Measurements from ENCODE around the gene TMC2. TPM values are rescaled to one million over a fixed set of nuclear protein-coding genes. Genes with fewer than 3 reads are reported as not detected.
A peak's percentile ranks its signal among the peaks of the same experiment; 100 is the strongest.

Gene TMC2
- total and polyA plus RNA-seq, 2 of the 4 experiments (the other 2 are of a cell fraction), result not detected

DNA sequence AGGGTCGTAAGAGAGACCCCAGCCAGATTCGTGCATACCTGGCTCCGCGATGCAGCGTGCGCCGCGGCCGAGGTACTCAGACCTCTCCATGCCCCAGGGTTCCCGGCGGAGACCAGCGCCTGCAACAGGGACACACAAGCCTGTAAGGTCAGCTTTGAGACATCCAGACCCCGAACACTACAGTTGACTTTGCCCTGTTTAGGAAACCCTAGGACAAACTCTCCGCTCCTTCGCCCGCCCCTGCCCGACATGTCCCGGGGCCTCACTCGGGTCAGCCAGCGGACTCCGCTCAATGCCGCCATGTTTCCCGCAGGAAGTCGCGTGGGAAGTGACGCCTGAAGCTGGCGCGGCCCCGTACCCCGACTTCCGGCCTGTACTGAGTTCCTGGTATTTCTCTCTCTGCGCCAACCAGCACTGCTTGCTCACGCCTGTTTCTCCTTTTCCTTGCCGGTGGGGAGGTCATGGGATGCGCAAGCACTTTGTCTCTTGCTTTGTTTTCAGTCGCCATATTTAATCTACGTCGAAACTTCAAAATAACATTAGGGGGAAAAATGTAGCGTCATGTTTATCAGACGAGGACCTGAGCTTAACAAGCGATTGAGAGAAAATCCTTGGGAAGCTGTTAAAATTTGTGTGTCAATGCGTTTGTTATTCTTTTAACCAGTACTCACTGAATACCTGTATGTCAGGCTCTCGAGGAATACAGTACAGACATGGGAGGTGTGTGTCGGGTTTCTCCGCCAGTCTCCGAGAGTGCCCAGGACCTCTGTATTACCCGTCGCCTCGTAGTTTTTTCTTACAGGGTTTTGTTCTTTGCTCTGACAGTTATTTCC lies 127.7 kb downstream of the TMC2 start, which contains the start of gene IDH3B:
Gene IDH3B (minus strand): TSS at position 330 of the 833 bp plus-strand sequence. CDS start 28 bp downstream, at position 302.
- Histone ChIP-seq H3K27me3 (ENCODE audit: control insufficient read depth, insufficient read depth, low read length) (peaks cover 7% of the 10 kb centered on the region; the same call in 1 of the 2 replicates), H2BK120ac (ENCODE audit: low read depth, low read length) (peak within 1 kb of the TSS; percentile 31; the same call in 1 of the 2 replicates), H4K8ac (ENCODE audit: low read depth in 2 of 2, low read length in 2 of 2) (peak within 1 kb of the TSS; percentile 83 to 98), H3K9me3 (ENCODE audit: control insufficient read depth, insufficient read depth, low read length) (no peaks in the 10 kb centered on the region), H2AK5ac (ENCODE audit: low read depth, low read length) (peak within 1 kb of the TSS; percentile 83), H2AK9ac (replicated peaks; ENCODE audit: low read depth, low read length, poor library complexity) (peak within 1 kb of the TSS; percentile 94), H2AFZ (replicated peaks; ENCODE audit: low read length, poor library complexity) (peak within 1 kb of the TSS; percentile 96), H3K27ac (ENCODE audit: insufficient read depth, low read length) (peak within 1 kb of the TSS; percentile 84), H3K18ac (ENCODE audit: low read depth, low read length) (peak within 1 kb of the TSS; percentile 43; the same call in 1 of the 2 replicates), H3K4ac (ENCODE audit: low read depth, low read length) (peak within 1 kb of the TSS; percentile 90), H2BK15ac (ENCODE audit: low read depth, low read length) (no peak within 1 kb of the TSS; the same call in 2 of the 3 replicates), H2BK5ac (ENCODE audit: low read depth, low read length, poor library complexity, severe bottlenecking) (peak within 1 kb of the TSS; percentile 88), H3K14ac (replicated peaks; ENCODE audit: low read depth, low read length) (peak within 1 kb of the TSS; percentile 96), H3K4me1 (ENCODE audit: control insufficient read depth, insufficient read depth, low read length) (peaks cover 3% of the 10 kb centered on the region; the same call in 1 of the 2 replicates), H2BK20ac (ENCODE audit: low read depth, low read length) (no peak within 1 kb of the TSS), H3K56ac (ENCODE audit: extremely low read depth, insufficient read depth, low read length) (peak within 1 kb of the TSS; percentile 87), H3K4me3 (ENCODE audit: insufficient read depth, low read depth, low read length) (peak within 1 kb of the TSS; percentile 90), H3K79me1 (ENCODE audit: low read depth in 1 of 2, low read length in 2 of 2) (peaks cover 10 to 30% of the 10 kb centered on the region in 2 experiments), H4K91ac (ENCODE audit: insufficient read depth, low read depth, low read length) (peak within 1 kb of the TSS; percentile 62), H4K5ac (ENCODE audit: low read depth, low read length) (peak within 1 kb of the TSS; percentile 98), H3K23ac (ENCODE audit: low read depth, low read length) (peak within 1 kb of the TSS; percentile 97), H3K4me2 (ENCODE audit: low read depth, low read length) (peak within 1 kb of the TSS; percentile 100), H4K20me1 (ENCODE audit: insufficient read depth, low read length) (peaks cover 2% of the 10 kb centered on the region; the same call in 1 of the 2 replicates), H3K9ac (ENCODE audit: low read depth, low read length) (peak within 1 kb of the TSS; percentile 93), H3K9me1 (ENCODE audit: insufficient read depth, low read length) (peaks cover 5% of the 10 kb centered on the region; the same call in 1 of the 2 replicates), H3K36me3 (ENCODE audit: control insufficient read depth, insufficient read depth, low read length) (peaks cover 21% of the 10 kb centered on the region)
- dilution Hi-C loops (cut with HindIII; ENCODE audit: low sequenced_read_pairs, unreplicated experiment), result no loop called here
- intact Hi-C loops (cut with micrococcal nuclease), result no loop called here
- in situ Hi-C loops (cut with MboI; ENCODE audit: low sequenced_read_pairs), result no loop called here
- ATAC-seq (ENCODE audit: low read depth) (peak; percentile 95), DNase-seq (peak; percentile 94)
- BruUV-seq (replicated peaks), result TSS peak; percentile 99
- ChIA-PET POLR2A (ENCODE audit: unreplicated experiment) (interaction anchor here (1.4 kb wide), 1 partner anchor 13 kb away, joined by 3 read pairs; no protein-coding TSS in a partner anchor), CTCF (no interaction called here)
- 15% methylated on average over 28 of the region's 49 CpGs; no CpG with 5 or more reads in 1 of the 2 experiments for WGBS, 2 experiments (ENCODE audit: extremely low coverage in 2 of 2, insufficient read length in 1 of 2)
- TF ChIP-seq MXI1 (IDR thresholded peaks at IDR 0.05; ENCODE audit: borderline replicate concordance, low read depth, low read length) (peak; percentile 80), RCOR1 (IDR thresholded peaks at IDR 0.05; ENCODE audit: insufficient replicate concordance, low read length) (no peak), NFE2L2 (IDR thresholded peaks at IDR 0.05; ENCODE audit: low read depth, low read length) (0 out of 2 replicates have a peak, but pooled peaks have one; percentile 31), FOS (IDR thresholded peaks at IDR 0.05; ENCODE audit: low read depth, low read length) (no peak), SMC3 (IDR thresholded peaks at IDR 0.05; ENCODE audit: low read depth, low read length) (no peak), MAFK (IDR thresholded peaks at IDR 0.05; ENCODE audit: low read depth, low read length) (no peak), CHD1 (IDR thresholded peaks at IDR 0.05; ENCODE audit: low read depth, low read length) (no peak), BHLHE40 (IDR thresholded peaks at IDR 0.05; ENCODE audit: low read depth, low read length) (peak; percentile 27; the same call in 1 of the 2 replicates), MAZ (IDR thresholded peaks at IDR 0.05; ENCODE audit: borderline replicate concordance, low read depth, low read length) (peak; percentile 61; the same call in 1 of the 2 replicates), POLR2A (IDR thresholded peaks at IDR 0.05; ENCODE audit: low read depth, low read length) (peak; percentile 91)
- TF ChIP-seq, protein P1, sequence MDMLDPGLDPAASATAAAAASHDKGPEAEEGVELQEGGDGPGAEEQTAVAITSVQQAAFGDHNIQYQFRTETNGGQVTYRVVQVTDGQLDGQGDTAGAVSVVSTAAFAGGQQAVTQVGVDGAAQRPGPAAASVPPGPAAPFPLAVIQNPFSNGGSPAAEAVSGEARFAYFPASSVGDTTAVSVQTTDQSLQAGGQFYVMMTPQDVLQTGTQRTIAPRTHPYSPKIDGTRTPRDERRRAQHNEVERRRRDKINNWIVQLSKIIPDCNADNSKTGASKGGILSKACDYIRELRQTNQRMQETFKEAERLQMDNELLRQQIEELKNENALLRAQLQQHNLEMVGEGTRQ (IDR thresholded peaks at IDR 0.05; ENCODE audit: low read depth, low read length), result peak; percentile 39; the same call in 1 of the 2 replicates
- TF ChIP-seq, protein P2, sequence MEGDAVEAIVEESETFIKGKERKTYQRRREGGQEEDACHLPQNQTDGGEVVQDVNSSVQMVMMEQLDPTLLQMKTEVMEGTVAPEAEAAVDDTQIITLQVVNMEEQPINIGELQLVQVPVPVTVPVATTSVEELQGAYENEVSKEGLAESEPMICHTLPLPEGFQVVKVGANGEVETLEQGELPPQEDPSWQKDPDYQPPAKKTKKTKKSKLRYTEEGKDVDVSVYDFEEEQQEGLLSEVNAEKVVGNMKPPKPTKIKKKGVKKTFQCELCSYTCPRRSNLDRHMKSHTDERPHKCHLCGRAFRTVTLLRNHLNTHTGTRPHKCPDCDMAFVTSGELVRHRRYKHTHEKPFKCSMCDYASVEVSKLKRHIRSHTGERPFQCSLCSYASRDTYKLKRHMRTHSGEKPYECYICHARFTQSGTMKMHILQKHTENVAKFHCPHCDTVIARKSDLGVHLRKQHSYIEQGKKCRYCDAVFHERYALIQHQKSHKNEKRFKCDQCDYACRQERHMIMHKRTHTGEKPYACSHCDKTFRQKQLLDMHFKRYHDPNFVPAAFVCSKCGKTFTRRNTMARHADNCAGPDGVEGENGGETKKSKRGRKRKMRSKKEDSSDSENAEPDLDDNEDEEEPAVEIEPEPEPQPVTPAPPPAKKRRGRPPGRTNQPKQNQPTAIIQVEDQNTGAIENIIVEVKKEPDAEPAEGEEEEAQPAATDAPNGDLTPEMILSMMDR (conservative IDR thresholded peaks at IDR 0.05; ENCODE audit: low read depth, low read length), result no peak
- TF ChIP-seq, protein P3, sequence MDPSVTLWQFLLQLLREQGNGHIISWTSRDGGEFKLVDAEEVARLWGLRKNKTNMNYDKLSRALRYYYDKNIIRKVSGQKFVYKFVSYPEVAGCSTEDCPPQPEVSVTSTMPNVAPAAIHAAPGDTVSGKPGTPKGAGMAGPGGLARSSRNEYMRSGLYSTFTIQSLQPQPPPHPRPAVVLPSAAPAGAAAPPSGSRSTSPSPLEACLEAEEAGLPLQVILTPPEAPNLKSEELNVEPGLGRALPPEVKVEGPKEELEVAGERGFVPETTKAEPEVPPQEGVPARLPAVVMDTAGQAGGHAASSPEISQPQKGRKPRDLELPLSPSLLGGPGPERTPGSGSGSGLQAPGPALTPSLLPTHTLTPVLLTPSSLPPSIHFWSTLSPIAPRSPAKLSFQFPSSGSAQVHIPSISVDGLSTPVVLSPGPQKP (IDR thresholded peaks at IDR 0.05; ENCODE audit: borderline replicate concordance, low read depth, low read length), result no peak
